Activated naive CD4-positive, alpha-beta T cell treated with anti-CD3 and anti-CD28 coated beads, Interleukin-2, amount 50 U/mL, for 72 hours (primary cell): ENCODE results near the gene BAIAP2L2. TPM values are rescaled to one million over a fixed set of nuclear protein-coding genes. Genes with fewer than 3 reads are reported as not detected.
A peak's percentile ranks its signal among the peaks of the same experiment; 100 is the strongest.
"Not testable (repeated sequence)": the region's sequence is repeated elsewhere in the genome, so short reads cannot be mapped to it uniquely, and the experiment has no call there.

Source experiments
- ATAC-seq, 2 donors: fragments of 150-1000 bp; cut with Tn5 transposase; 2 replicates each; pipeline ENCODE4 v1.10.0; 2021; ENCODE audit warnings: mild to moderate bottlenecking in 2 of 2, moderate library complexity in 2 of 2
- DNase-seq, 2 donors: peaks; one replicate each; pipeline ENCODE4 v3.0.0; 2021 to 2022; ENCODE audit warnings: low spot score in 2 of 2
- H3K27ac Mint-ChIP-seq, 2 donors: one replicate each; pipeline ENCODE4 v1.8.0; 2022; ENCODE audit warnings: mild to moderate bottlenecking in 2 of 2, mixed read lengths in 2 of 2
- H3K36me3 Mint-ChIP-seq, 2 donors: one replicate each; pipeline ENCODE4 v1.8.0; 2022; ENCODE audit warnings: mixed read lengths in 2 of 2
- H3K9me3 Mint-ChIP-seq, 2 donors: one replicate each; pipeline ENCODE4 v1.8.0; 2022; ENCODE audit warnings: mixed read lengths in 2 of 2
- total RNA-seq, 2 donors: library from RNA; stranded (reverse); gene quantifications; one replicate each; pipeline ENCODE4 v1.2.3, GENCODE V29; 2022

The BAIAP2L2 gene
- total RNA-seq, 2 donors from 2014 or later: 1.1 to 1.3 TPM

DNA sequence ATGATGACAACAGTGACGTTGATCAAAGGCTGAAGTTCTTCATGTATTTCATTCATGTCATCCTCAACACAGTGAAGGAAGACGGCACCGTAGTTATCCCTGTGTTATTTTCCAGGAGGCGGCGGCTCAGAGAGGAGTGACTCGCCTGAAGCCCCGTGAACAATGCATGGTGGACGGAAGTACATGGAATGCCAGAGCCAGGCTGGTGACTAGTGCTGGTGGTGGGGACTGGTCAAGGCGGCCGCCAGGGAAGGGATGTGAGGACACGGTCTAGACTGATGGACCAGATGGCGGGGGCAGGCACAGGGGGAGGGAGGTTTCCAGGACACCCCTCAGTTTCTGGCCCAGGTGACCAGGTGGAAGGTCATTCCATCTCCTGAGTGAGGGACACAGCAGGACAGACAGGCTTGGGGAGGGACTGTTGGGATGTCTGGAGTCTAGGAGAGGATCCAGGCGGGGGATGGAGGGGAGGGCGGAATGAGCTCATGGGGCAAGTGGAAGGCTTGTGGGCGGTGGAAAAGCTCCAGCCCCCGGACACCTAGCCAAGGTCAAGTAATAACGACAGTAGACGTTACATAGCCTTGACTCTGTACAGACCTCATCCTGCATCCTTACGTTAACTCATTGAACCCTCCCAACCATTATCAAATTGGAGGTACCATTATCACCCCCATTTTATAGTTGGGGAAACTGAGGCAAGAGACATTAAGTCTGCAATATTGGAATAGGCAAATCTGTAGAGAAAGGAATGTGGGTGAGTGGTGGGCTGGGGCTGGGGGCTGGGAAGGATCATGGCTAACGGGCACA, 69.3 kb downstream of the BAIAP2L2 start:
- H3K27ac Mint-ChIP-seq: no peak overlapping the region
- ATAC-seq: no peak
- H3K9me3 Mint-ChIP-seq: no peaks in the 10 kb centered on the region
- H3K36me3 Mint-ChIP-seq: no peaks in the 10 kb centered on the region
- no peak for DNase-seq

DNA sequence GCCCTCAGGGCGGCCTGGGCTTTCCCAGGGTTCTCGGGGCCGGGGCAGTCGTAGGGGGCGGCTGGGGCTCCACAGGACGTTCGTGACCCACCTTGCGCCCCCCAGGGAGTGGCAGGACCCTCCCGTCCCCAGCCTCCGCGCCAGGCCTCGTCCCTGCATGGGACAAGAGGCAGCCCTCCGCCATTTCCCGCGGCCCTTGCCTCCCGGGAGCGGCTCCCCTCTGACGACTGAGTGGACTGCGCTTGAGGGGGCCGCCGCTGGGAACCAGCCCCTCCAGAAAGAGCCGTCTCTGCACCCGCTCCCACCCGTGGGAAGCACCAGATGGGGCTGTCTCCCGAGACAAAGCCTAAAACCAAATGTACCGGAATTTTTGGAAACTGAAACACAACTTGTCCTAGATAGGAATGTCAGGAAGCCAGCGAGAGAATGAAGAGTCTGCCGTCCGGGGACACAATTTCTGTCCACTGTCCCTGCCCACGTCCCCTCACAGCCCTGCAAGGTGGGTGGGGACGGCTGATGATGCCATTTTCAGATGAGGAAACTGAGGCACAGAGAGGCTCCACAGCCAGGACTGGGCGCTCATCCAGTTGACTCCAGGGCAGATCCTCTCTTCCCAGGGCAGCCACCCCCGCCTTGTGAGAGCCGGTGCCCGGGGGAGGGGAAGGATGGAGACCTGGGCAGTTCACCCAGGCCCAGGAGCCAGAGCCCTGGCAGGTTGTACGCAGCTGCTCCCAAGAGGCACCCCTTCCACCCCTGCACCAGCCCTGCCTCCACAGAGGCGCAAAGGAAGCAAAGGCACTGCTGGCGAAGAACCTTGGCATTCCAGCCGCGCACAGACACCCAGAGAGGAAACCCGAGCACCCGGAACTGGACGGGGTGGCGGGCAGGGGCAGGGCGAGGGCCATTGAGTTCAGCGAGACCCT, 71.3 kb downstream of the BAIAP2L2 start:
- H3K9me3 Mint-ChIP-seq: no peaks in the 10 kb centered on the region
- ATAC-seq (no peak), DNase-seq (no peak)
- no peak overlapping the region for H3K27ac Mint-ChIP-seq
- H3K36me3 Mint-ChIP-seq: no peaks in the 10 kb centered on the region

DNA sequence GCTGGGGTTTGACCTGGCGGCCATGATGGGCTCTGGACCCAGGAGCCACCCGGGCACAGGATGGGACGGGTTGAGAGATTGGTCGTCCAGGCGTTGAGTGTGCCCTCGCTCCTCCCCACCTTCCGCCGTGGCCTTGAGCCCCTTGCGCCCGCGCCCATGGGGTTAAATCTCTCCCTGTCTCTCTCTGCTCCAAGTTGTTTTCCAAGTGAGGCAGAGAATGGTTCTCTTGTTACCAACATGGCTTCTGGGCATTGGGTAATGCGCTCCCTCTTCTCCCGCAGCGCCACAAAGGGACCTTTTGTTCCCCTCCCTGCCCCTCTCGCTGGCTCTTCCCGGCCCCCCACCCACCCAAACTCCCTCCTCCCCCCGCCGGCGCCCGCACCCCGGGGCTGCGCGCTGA, 72.1 kb downstream of the BAIAP2L2 start:
- no peaks in the 10 kb centered on the region for H3K36me3 Mint-ChIP-seq
- no peaks in the 10 kb centered on the region for H3K9me3 Mint-ChIP-seq
- H3K27ac Mint-ChIP-seq: peak overlapping the region in 1 of 2 donors; percentile 46
- ATAC-seq (no peak), DNase-seq (no peak)

DNA sequence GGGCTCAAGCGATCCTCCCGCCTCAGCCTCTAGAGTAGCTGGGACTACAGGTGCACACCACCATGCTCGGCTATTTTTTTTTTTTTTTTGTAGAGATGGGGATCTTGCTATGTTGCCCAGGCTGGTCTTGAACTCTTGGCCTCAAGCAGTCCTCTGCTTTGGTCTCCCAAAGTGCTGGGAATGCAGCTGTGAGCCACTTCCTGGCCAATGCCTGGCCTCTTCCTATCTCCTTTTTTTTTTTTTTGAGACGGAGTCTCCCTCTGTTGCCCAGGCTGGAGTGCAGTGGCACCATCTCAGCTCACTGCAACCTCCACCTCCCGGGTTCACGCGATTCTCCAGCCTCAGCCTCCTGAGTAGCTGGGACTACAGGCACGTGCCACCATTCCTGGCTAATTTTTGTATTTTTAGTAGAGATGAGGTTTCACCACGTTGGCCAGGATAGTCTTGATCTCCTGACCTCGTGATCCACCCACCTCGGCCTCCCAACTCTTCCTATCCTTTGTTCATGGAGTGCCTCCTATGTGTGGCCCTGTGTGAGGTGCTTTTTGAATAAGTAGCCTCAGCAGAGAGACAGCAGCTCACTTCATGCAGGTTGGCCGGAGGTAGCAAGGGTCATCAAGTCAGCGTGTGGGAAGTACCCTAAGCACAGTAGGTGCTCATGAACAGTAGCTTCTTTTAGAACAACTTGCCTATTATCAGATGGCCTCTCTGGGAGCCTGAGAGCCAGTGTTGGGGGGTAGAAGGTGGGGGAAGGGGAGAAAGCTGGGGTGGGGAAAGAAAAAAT, 72.9 kb downstream of the BAIAP2L2 start:
- H3K9me3 Mint-ChIP-seq: not testable (repeated sequence)

DNA sequence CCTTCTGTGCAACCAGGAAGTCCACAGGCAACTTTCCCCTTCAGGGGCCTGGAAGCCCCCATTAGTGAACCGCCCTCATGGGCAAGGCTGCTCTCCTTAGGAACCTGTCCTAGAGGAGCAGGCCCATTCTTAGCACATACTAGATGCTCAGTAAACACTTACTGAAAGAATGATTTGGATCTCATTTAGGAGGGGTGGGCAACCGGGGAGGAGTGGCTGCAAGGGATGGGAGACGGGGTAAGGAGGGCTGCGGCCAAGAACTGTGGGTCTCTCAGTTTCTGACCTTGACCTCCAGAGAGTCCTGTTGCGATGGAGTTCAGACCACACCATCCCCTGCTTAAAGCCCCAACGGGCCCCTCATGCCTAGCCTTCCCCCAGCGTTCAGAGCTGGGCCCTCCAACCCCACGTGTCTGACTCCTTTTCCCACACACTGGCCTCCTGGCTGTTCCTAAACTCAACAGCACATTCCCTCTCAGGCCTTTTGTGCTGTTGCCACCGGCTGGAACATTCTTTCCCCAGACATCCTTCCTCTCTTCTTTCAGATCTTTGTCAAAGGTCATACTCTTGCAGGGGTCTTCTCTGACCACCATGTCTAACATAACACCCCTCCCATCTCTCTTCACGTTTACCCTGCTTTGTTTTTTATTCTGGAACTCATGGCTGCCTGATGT, 74.0 kb downstream of the BAIAP2L2 start:
- H3K27ac Mint-ChIP-seq: peak overlapping the region in 1 of 2 donors; percentile 0
- no peaks in the 10 kb centered on the region for H3K36me3 Mint-ChIP-seq

More for the DNA sequence above, 72.9 kb downstream of the BAIAP2L2 start:
- not testable (repeated sequence) for DNase-seq, ATAC-seq, H3K36me3 Mint-ChIP-seq
- peak overlapping the region in 1 of 2 donors; percentile 48 for H3K27ac Mint-ChIP-seq

DNA sequence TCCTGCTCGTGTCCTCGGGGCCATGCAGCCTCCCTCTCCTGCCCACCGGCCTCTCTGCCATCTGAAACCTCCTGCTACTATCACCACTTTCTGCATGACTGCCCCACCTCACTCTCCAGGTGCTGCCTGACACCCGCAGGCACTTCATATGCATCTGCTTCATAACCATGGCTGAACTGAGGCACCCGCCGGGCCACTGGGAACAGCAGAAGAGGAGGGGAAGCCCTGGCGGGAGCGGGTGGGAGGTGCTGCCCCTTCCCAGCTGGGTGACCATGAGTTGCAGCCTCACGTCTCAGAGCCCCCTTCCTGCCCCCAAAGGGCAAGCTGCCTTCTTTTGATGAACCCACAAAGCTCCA, 75.0 kb downstream of the BAIAP2L2 start:
- no peak for ATAC-seq
- Mint-ChIP-seq H3K36me3 (no peaks in the 10 kb centered on the region), H3K9me3 (no peaks in the 10 kb centered on the region), H3K27ac (no peak overlapping the region)
- no peak for DNase-seq

More for the DNA sequence above, 74.0 kb downstream of the BAIAP2L2 start:
- DNase-seq: no peak
- no peak for ATAC-seq
- no peaks in the 10 kb centered on the region for H3K9me3 Mint-ChIP-seq

Other genes starting within 250 kb of the BAIAP2L2 start
- 10 to 100 TPM; 13.9 to 16.5 TPM for gene MICALL1, start 204.4 kb downstream of the BAIAP2L2 start, total RNA-seq
- gene C22orf23, start 157.1 kb downstream of the BAIAP2L2 start, total RNA-seq: not detected
- gene POLR2F, start 157.0 kb downstream of the BAIAP2L2 start, total RNA-seq: 10 to 100 TPM; 55.3 to 70.3 TPM
- not detected for gene SOX10, start 126.1 kb downstream of the BAIAP2L2 start, total RNA-seq
- 10 to 100 TPM; 25.1 to 26.7 TPM for gene PICK1, start 53.3 kb downstream of the BAIAP2L2 start, total RNA-seq
- gene SLC16A8, start 26.5 kb downstream of the BAIAP2L2 start, total RNA-seq: under 1 TPM in 1 of 2 donors, not detected in 1; 0.39 TPM
- 10 to 100 TPM; 74.3 to 75.7 TPM for gene PLA2G6, start 71.1 kb upstream of the BAIAP2L2 start, total RNA-seq
- gene MAFF, start 91.3 kb upstream of the BAIAP2L2 start, total RNA-seq: 10 to 100 TPM; 12.4 to 21.2 TPM
- gene TMEM184B, start 162.3 kb upstream of the BAIAP2L2 start, total RNA-seq: 10 to 100 TPM; 21.4 to 22.0 TPM
- gene CSNK1E, start 206.7 kb upstream of the BAIAP2L2 start, total RNA-seq: 100 to 1,000 TPM in 1 of 2 donors, 10 to 100 TPM in 1; 99.6 to 110 TPM